ENCODE results near the gene C2orf92.
"Not testable (repeated sequence)": the region's sequence is repeated elsewhere in the genome, so short reads cannot be mapped to it uniquely, and the experiment has no call there.

C2orf92 gene

GRCh38 chr2:97704989-97705388 lies 35.5 kb downstream of the C2orf92 start:
- no peak for DNase-seq

GRCh38 chr2:97706112-97706511 lies 36.6 kb downstream of the C2orf92 start:
- no peaks in the 10 kb centered on the region for H3K9me3 Mint-ChIP-seq
- no peak overlapping the region for H3K4me3 Mint-ChIP-seq
- H3K36me3 Mint-ChIP-seq (ENCODE audit: insufficient read depth) = peaks cover 4% of the 10 kb centered on the region
- H3K27me3 Mint-ChIP-seq = no peaks in the 10 kb centered on the region
- no peak for DNase-seq
- H3K27ac Mint-ChIP-seq = no peak overlapping the region
- no peak for ATAC-seq (replicated peaks)
- H3K4me1 Mint-ChIP-seq (ENCODE audit: low read depth in 2 of 2) = peaks cover 9 to 11% of the 10 kb centered on the region in 2 donors

More at GRCh38 chr2:97704989-97705388, 35.5 kb downstream of the C2orf92 start:
- Mint-ChIP-seq H3K36me3 (ENCODE audit: insufficient read depth) (peaks cover 5% of the 10 kb centered on the region), H3K4me3 (no peak overlapping the region), H3K9me3 (no peaks in the 10 kb centered on the region), H3K4me1 (ENCODE audit: low read depth in 2 of 2) (peaks cover 7 to 10% of the 10 kb centered on the region in 2 donors), H3K27me3 (no peaks in the 10 kb centered on the region), H3K27ac (no peak overlapping the region)
- ATAC-seq (replicated peaks) = no peak

GRCh38 chr2:97706708-97707345 lies 37.3 kb downstream of the C2orf92 start:
- Mint-ChIP-seq H3K36me3 (ENCODE audit: insufficient read depth) (peaks cover 4% of the 10 kb centered on the region), H3K27me3 (no peaks in the 10 kb centered on the region), H3K27ac (no peak overlapping the region), H3K4me1 (ENCODE audit: low read depth in 2 of 2) (peaks cover 14 to 19% of the 10 kb centered on the region in 2 donors), H3K4me3 (no peak overlapping the region), H3K9me3 (no peaks in the 10 kb centered on the region)
- DNase-seq (no peak), ATAC-seq (replicated peaks) (no peak)

GRCh38 chr2:97707362-97708047 lies 38.0 kb downstream of the C2orf92 start:
- Mint-ChIP-seq H3K9me3 (no peaks in the 10 kb centered on the region), H3K36me3 (ENCODE audit: insufficient read depth) (peaks cover 7% of the 10 kb centered on the region)

GRCh38 chr2:97708048-97708380 lies 38.5 kb downstream of the C2orf92 start:
- H3K4me1 Mint-ChIP-seq (ENCODE audit: low read depth in 2 of 2) = peaks cover 24 to 27% of the 10 kb centered on the region in 2 donors
- H3K27me3 Mint-ChIP-seq = no peaks in the 10 kb centered on the region
- ATAC-seq (replicated peaks) (no peak), DNase-seq (no peak)
- peaks cover 8% of the 10 kb centered on the region for H3K36me3 Mint-ChIP-seq (ENCODE audit: insufficient read depth)
- no peak overlapping the region for H3K27ac Mint-ChIP-seq
- no peaks in the 10 kb centered on the region for H3K9me3 Mint-ChIP-seq
- H3K4me3 Mint-ChIP-seq = no peak overlapping the region

More at GRCh38 chr2:97707362-97708047, 38.0 kb downstream of the C2orf92 start:
- Mint-ChIP-seq H3K27ac (no peak overlapping the region), H3K27me3 (no peaks in the 10 kb centered on the region), H3K4me3 (no peak overlapping the region), H3K4me1 (ENCODE audit: low read depth in 2 of 2) (peaks cover 21 to 25% of the 10 kb centered on the region in 2 donors)
- DNase-seq (no peak), ATAC-seq (replicated peaks) (no peak)

- Mint-ChIP-seq H3K27ac (no peak overlapping the region), H3K4me1 (ENCODE audit: low read depth in 2 of 2) (peaks cover 30 to 32% of the 10 kb centered on the region in 2 donors), H3K36me3 (ENCODE audit: insufficient read depth) (peaks cover 10% of the 10 kb centered on the region), H3K9me3 (no peaks in the 10 kb centered on the region), H3K4me3 (no peak overlapping the region), H3K27me3 (no peaks in the 10 kb centered on the region)
- ATAC-seq (replicated peaks) (no peak), DNase-seq (no peak)
Observed at GRCh38 chr2:97708608-97709007, 39.1 kb downstream of the C2orf92 start.

- peaks cover 51 to 56% of the 10 kb centered on the region in 2 donors for H3K4me1 Mint-ChIP-seq (ENCODE audit: low read depth in 2 of 2)
- DNase-seq = no peak
- no peaks in the 10 kb centered on the region for H3K9me3 Mint-ChIP-seq
- ATAC-seq (replicated peaks) = no peak
- peak overlapping the region; percentile 95 to 96 for H3K4me3 Mint-ChIP-seq
- H3K27me3 Mint-ChIP-seq = no peaks in the 10 kb centered on the region
- H3K36me3 Mint-ChIP-seq (ENCODE audit: insufficient read depth) = peaks cover 32% of the 10 kb centered on the region
- peak overlapping the region; percentile 97 to 99 for H3K27ac Mint-ChIP-seq
Observed at GRCh38 chr2:97711394-97711711, 41.8 kb downstream of the C2orf92 start.

GRCh38 chr2:97712175-97712574 lies 42.7 kb downstream of the C2orf92 start:
- peaks cover 37% of the 10 kb centered on the region for H3K36me3 Mint-ChIP-seq (ENCODE audit: insufficient read depth)
- peaks cover 59 to 63% of the 10 kb centered on the region in 2 donors for H3K4me1 Mint-ChIP-seq (ENCODE audit: low read depth in 2 of 2)
- not testable (repeated sequence) for H3K9me3 Mint-ChIP-seq; DNase-seq; H3K27me3 Mint-ChIP-seq; ATAC-seq (replicated peaks)
- peak overlapping the region; percentile 97 to 99 for H3K27ac Mint-ChIP-seq
- peak overlapping the region; percentile 95 to 96 for H3K4me3 Mint-ChIP-seq

GRCh38 chr2:97712693-97713295 lies 43.3 kb downstream of the C2orf92 start:
- peak overlapping the region; percentile 95 to 96 for H3K4me3 Mint-ChIP-seq
- peak; percentile 23 for ATAC-seq (replicated peaks)
- H3K4me1 Mint-ChIP-seq (ENCODE audit: low read depth in 2 of 2) = peaks cover 64 to 68% of the 10 kb centered on the region in 2 donors
- H3K27me3 Mint-ChIP-seq = no peaks in the 10 kb centered on the region
- H3K9me3 Mint-ChIP-seq = no peaks in the 10 kb centered on the region
- peaks cover 41% of the 10 kb centered on the region for H3K36me3 Mint-ChIP-seq (ENCODE audit: insufficient read depth)
- no peak for DNase-seq
- peak overlapping the region; percentile 97 to 99 for H3K27ac Mint-ChIP-seq

GRCh38 chr2:97713296-97714083 lies 44.0 kb downstream of the C2orf92 start, which contains the start of gene ZAP70:
ZAP70 (plus strand) TSS chr2:97713576; CDS start chr2:97724037, 10,461 bp downstream.
- Mint-ChIP-seq H3K27me3 (no peaks in the 10 kb centered on the region), H3K4me1 (ENCODE audit: low read depth in 2 of 2) (peaks cover 69 to 73% of the 10 kb centered on the region in 2 donors), H3K27ac (peak within 1 kb of the TSS; percentile 97 to 99), H3K9me3 (no peaks in the 10 kb centered on the region), H3K36me3 (ENCODE audit: insufficient read depth) (peaks cover 48% of the 10 kb centered on the region), H3K4me3 (peak within 1 kb of the TSS; percentile 95 to 96)
- DNase-seq (peak; percentile 57 to 64 (median 57)), ATAC-seq (replicated peaks) (peak; percentile 68)

- H3K27me3 Mint-ChIP-seq = no peaks in the 10 kb centered on the region
- H3K4me3 Mint-ChIP-seq = peak overlapping the region; percentile 95 to 96
- H3K4me1 Mint-ChIP-seq (ENCODE audit: low read depth in 2 of 2) = peaks cover 77 to 81% of the 10 kb centered on the region in 2 donors
- no peak for DNase-seq
- peak overlapping the region; percentile 97 to 99 for H3K27ac Mint-ChIP-seq
- peaks cover 56% of the 10 kb centered on the region for H3K36me3 Mint-ChIP-seq (ENCODE audit: insufficient read depth)
- no peak for ATAC-seq (replicated peaks)
- no peaks in the 10 kb centered on the region for H3K9me3 Mint-ChIP-seq
Observed at GRCh38 chr2:97714084-97714949, 44.8 kb downstream of the C2orf92 start.

GRCh38 chr2:97714950-97715652 lies 45.6 kb downstream of the C2orf92 start:
- Mint-ChIP-seq H3K4me3 (peak overlapping the region; percentile 95 to 96), H3K9me3 (no peaks in the 10 kb centered on the region), H3K4me1 (ENCODE audit: low read depth in 2 of 2) (peaks cover 78 to 82% of the 10 kb centered on the region in 2 donors), H3K27ac (peak overlapping the region; percentile 97 to 99), H3K36me3 (ENCODE audit: insufficient read depth) (peaks cover 60% of the 10 kb centered on the region), H3K27me3 (no peaks in the 10 kb centered on the region)
- DNase-seq = no peak
- ATAC-seq (replicated peaks) = no peak

Data from effector memory CD8-positive, alpha-beta T cell (primary cell).